Bronchial epithelial cell (primary cell): ENCODE results near the gene ANGEL1. TPM values are rescaled to one million over a fixed set of nuclear protein-coding genes. Genes with fewer than 3 reads are reported as not detected.

Experiments
- DNase-seq: peaks from one replicate; pipeline ENCODE4 v3.0.0-alpha.2; 2010; ENCODE audit warnings: low read depth
- FAIRE-seq: peaks from 2 replicates; lab custom pipeline; 2011; peaks lifted over from hg19 to GRCh38; lab: Jason Lieb, UNC
- H3K27me3 ChIP-seq: 2 replicates; pipeline ENCODE4 v1.5.1; 2011; ENCODE audit warnings: low read length; ENCODE audit not compliant: control insufficient read depth, insufficient read depth
- H3K36me3 ChIP-seq: 2 replicates; pipeline ENCODE4 v1.5.1; 2011; ENCODE audit warnings: low read length; ENCODE audit not compliant: control insufficient read depth, insufficient read depth
- H3K4me3 ChIP-seq: 2 replicates; pipeline ENCODE4 v1.5.1; 2011; ENCODE audit warnings: mild to moderate bottlenecking, low read depth, low read length, control low read depth
- total RNA-seq: library from RNA; depleted of rRNA; stranded (reverse); fragments of >200 nt; gene quantifications from 2 replicates; pipeline ENCODE4 v1.2.1, GENCODE V29; 2014
- TF ChIP-seq, protein P1 (sequence below): IDR thresholded peaks from 2 replicates; pipeline ENCODE4 v1.5.1; 2011; ENCODE audit warnings: mild to moderate bottlenecking, moderate library complexity, low read length, control low read depth, inconsistent platforms; ENCODE audit not compliant: insufficient read depth, severe bottlenecking

ANGEL1 gene
- total RNA-seq, 1 donor from 2014 or later: 6.1 TPM

DNA sequence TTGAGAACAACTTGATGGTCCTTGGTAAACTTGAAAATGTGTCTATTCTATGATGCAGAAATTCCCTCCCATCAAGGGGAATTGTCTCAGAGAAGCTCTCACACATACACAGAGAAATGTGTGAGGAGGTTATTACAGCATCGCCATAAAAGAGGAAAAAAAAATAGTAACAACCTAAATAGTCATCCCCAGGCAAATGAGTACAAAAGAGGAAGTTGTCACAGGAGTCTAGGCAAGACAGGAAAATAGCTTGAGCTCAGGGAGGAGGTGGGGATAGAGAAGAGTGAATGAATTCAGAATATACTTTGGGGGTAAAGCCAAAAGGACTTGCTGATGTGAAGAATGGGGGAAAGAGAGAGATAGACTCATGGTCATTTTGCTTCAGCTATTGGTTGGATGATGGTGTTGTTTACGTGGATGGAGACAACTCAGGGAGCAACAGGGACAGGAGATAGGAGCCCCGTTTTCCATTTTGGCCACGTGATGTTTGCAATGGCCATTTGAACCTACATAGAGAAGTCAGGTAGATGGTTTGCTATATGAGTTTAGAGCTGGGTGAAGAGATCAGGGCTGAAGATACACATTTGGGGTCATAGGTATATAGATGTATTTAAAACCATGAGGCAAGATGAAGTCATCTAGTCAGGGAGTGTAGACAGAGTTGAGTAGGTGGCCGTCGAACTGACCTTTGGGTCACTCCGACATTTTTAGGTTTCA, 33.8 kb upstream of the ANGEL1 start:
- H3K4me3 ChIP-seq: no peak overlapping the region
- TF ChIP-seq, protein P1, sequence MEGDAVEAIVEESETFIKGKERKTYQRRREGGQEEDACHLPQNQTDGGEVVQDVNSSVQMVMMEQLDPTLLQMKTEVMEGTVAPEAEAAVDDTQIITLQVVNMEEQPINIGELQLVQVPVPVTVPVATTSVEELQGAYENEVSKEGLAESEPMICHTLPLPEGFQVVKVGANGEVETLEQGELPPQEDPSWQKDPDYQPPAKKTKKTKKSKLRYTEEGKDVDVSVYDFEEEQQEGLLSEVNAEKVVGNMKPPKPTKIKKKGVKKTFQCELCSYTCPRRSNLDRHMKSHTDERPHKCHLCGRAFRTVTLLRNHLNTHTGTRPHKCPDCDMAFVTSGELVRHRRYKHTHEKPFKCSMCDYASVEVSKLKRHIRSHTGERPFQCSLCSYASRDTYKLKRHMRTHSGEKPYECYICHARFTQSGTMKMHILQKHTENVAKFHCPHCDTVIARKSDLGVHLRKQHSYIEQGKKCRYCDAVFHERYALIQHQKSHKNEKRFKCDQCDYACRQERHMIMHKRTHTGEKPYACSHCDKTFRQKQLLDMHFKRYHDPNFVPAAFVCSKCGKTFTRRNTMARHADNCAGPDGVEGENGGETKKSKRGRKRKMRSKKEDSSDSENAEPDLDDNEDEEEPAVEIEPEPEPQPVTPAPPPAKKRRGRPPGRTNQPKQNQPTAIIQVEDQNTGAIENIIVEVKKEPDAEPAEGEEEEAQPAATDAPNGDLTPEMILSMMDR: no peak
- FAIRE-seq (no peak), DNase-seq (no peak)
- H3K27me3 ChIP-seq: no peaks in the 10 kb centered on the region
- no peaks in the 10 kb centered on the region for H3K36me3 ChIP-seq

DNA sequence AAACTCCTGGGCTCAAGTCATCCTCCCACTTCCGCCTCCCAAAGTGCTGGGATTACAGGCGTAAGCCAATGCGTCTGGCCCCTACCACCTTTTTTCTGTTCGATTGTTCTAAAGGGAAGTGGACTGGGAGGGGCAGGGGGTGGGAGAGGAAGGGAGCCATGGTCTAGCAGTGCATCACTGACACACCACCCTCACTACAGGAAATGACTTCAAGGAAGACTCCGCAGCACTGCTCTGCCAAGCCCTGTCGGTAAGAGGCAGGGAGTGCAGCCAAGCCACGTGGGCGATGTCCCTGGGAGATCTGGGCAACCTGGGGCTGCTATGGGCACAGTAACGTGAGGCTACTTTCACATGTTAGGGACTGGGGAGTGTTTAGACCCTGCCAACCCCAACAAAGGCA, 31.5 kb upstream of the ANGEL1 start:
- Histone ChIP-seq H3K4me3 (no peak overlapping the region), H3K27me3 (no peaks in the 10 kb centered on the region), H3K36me3 (no peaks in the 10 kb centered on the region)
- DNase-seq (peak; percentile 45), FAIRE-seq (no peak)
- TF ChIP-seq, protein P1: no peak

DNA sequence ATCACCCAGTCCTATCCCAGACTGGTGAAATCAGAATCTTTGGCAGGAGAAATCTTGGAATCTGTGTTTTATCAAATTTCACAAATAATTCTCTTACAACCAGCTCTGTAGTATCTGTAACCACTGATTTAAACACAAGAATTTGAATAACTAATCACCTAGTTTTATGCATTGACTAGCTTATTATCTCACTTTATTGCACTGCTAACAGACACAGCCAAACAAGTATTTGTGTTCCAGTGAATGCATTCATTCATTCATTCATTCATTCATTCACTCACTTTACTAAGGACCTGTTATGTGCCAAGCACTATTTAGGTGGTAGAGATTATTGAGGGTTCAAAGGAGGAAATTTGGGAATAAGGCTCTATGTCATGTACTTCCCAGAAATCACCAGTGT, 29.7 kb upstream of the ANGEL1 start:
- no peak overlapping the region for H3K4me3 ChIP-seq
- H3K36me3 ChIP-seq: no peaks in the 10 kb centered on the region
- H3K27me3 ChIP-seq: peaks cover 1% of the 10 kb centered on the region
- no peak for DNase-seq
- FAIRE-seq: no peak
- TF ChIP-seq, protein P1: no peak

DNA sequence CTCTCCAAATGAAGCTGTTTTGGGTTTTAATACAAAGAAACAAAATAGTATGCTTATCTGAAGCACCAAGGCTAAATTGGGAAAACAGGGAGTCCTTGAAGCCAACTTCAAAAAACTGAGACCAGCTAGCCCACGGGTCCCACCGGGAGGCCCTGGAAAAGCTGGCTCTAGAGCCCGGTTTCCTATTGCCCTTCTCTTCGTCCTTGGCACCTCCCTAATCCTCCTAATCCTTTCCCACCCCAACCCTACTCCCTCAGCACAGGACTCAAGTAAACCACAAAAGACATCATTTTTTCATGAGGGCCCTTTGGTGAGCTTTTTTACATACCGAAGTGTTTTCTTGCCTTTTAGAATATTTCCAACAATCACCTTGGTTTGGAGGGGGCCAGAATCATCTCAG, 24.8 kb upstream of the ANGEL1 start:
- TF ChIP-seq, protein P1: no peak
- no peak for FAIRE-seq
- peaks cover 1% of the 10 kb centered on the region for H3K27me3 ChIP-seq
- no peaks in the 10 kb centered on the region for H3K36me3 ChIP-seq
- no peak for DNase-seq
- H3K4me3 ChIP-seq: no peak overlapping the region

DNA sequence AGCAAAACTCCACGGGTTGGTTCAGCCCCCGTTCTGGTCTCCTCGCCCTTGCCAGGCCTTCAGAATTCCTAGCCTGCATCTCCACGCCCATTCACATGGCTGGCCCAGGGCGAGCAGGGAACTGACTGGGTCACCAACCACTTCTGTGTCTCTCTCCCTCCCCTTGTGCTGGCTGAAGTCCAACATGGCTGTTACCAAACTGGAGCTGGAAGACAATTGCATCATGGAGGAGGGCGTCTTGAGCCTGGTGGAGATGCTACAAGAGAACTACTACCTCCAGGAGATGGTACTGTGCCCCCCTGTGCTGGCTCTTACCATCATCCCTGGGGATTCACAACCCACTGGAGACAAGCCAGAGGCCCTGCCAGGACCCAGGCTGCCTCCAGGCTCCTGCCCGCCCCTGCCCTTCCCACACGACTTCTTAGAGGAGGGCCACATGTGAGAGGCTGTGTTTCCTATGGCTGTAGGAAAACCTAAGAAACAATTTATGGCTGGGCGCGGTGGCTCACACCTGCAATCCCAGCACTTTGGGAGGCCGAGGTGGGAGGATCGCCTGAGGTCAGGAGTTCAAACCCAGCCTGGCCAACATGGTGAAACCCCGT, 23.4 kb upstream of the ANGEL1 start:
- Histone ChIP-seq H3K27me3 (peaks cover 1% of the 10 kb centered on the region), H3K36me3 (no peaks in the 10 kb centered on the region), H3K4me3 (no peak overlapping the region)
- no peak for FAIRE-seq
- TF ChIP-seq, protein P1: no peak
- no peak for DNase-seq
